Activated CD8-positive, alpha-beta memory T cell treated with anti-CD3 and anti-CD28 coated beads for 1 hour (primary cell): ENCODE data around the gene CCM2.
"Not testable (repeated sequence)": the region's sequence is repeated elsewhere in the genome, so short reads cannot be mapped to it uniquely, and the experiment has no call there.

Source experiments
- DNase-seq, 2 donors: peaks; one replicate each; pipeline ENCODE4 v3.0.0-alpha.2; 2020; ENCODE audit warnings: low read depth in 1 of 2; ENCODE audit errors: extremely low read depth in 1 of 2

CCM2 gene

DNA sequence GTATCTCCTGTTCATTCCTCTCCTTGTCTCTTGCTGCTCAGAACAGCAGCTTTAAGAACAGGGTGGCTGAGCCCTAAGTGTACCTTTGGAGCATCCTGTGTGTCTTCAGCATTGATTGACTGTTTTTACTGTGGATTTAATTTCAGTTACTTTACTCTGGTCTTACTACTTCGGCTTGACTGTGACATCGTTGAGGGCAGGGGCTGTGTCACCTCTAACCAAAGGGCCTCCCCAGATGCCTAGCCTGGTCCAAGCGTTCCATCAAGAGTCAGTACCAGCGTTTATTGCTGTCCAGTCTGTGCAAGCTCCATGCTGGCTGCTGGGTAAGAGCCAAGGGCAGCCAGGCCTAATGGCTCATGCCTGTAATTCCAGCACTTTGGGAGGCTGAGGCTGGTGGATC lies 32.4 kb downstream of the CCM2 start:
- DNase-seq, result no peak

DNA sequence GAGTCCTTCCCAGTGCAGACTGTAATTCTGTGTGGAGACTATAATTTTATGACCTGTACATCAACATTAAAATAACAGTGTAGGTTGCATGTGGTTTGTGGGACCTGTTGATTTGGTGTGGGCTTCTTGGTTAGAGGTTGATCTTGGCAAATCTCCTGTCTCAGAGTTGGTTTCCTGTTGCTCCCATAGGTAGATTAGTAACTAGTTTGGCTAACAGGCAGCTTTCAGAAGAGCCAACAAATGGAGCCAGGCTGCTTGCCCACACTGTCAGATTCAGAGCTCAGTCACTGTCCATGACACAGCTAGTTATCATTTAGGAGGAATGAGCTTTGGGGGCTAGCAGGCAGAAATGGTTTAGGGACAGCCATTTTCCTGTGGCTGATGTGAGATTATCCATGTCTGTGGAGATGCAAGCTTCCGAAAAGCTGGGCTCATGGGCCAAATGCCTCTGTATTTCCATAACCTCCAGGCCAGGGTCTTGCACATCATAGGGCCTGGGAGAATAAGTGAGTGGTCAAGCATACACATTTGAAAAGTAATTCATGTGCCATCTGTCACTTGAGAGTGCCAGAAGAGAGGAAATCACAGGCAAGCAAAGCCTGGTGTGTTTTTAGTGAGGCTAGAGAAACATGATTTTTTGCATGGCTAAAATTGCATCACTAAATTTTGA lies 33.4 kb downstream of the CCM2 start:
- DNase-seq, result no peak

DNA sequence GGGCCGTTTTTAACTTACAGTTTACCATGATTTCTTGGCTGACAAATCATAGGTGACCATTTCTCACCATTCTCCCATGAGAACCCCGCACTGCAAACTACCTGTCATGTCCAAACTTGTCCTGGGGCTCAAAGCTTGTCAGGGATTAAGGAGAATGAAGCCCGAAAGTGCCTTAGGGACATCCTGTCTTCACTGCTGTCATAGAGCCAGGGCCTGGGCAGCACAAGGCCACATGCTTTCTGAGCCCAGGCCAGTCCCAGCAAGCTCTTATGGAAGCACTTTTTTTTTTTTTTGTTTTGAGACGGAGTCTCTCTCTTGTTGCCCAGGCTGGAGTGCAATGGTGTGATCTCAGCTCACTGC lies 33.9 kb downstream of the CCM2 start:
- no peak for DNase-seq

DNA sequence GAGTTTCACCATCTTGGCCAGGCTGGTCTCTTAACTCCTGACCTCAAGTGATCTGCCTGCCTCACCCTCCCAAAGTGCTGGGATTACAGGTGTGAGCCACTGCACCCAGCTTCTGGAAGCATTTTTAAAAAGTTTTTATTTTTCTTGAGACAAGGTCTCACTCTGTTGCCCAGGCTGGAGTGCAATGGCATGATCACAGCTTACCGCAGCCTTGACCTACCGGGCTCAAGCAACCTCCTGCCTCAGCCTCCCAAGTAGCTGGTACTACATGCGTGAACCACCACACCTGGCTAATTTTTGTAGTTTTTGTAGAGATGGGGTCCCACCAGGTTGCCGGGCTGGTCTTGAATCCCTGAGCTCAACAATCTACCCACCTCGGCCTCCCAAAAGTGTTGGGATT lies 34.7 kb downstream of the CCM2 start:
- DNase-seq, result not testable (repeated sequence)

DNA sequence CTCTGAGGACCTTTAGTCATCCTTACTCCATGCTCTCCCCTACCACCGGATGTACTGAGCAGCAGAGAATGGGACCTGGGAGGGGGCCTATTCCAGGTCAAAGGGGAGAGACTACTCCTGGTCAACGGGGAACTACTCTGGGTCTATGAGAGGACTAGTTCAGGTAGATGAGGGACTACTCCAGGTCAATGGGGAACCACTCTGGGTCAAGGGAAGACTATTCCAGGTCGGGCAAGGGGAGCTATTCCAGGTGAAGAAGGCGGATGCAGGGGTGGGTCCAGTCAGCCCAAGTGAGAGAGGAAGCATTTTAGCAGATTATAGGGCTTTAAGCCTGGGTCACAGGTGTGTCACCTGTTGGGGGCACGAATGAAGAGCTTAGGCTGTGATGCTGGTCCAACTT lies 35.4 kb downstream of the CCM2 start:
- no peak for DNase-seq

DNA sequence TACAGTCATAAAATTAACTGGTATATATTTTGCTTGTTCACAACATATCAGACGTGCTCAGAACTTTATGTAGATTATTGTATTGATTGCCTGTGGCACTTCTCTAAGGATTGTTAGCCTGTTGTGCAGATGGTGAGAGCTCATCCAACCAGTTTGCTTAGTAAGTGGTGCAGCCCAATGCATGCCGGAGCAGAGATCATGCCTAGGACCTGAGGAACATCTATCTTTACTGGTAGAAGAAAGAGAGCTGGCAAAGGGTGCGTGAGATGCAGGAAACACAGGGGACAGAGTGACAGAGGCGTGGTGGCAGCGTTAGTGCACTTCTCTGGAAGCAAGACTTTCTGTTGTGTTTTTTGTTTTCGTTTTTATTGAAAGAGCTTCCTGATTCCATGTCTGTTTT lies 35.9 kb downstream of the CCM2 start:
- DNase-seq, result no peak

DNA sequence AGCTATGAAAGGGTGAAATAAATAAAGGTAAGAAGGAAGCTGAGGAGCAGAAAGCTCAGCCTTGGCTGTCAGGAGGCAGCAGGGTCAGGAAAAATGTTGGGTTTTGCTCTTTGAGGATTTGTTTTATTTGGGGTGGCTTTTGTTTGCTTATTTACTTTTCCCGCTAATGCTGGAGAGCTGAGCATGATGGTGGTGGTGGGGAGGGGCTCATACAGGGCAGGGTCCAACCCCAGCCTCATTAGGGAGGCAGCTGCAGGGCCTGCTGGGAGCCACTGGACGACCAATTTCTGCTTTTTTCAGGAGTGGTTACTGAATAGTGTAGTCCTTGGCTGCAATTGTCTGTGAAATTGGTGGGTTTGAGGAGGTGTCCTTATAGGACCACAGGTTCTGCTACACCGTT lies 36.3 kb downstream of the CCM2 start:
- DNase-seq, result no peak

DNA sequence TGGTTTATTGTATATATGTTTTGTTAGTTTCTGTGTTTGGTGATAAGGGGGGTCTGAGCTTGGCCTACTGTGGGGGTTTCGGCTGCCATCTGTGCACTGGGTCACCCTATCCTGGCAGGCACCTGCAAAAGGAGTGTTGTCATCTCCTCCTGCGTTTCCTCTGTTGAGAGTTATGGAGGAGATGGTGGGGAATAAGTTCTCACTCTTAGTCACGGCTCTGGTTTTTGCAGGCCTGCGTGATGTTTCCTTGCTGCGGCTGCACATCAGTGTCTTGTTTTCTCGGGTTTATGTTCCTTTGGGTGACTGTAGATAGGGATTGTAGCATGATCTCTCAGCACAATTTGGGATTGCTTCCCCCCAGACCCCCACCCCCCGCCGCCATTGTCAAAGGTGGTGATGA lies 36.8 kb downstream of the CCM2 start:
- DNase-seq, result no peak

DNA sequence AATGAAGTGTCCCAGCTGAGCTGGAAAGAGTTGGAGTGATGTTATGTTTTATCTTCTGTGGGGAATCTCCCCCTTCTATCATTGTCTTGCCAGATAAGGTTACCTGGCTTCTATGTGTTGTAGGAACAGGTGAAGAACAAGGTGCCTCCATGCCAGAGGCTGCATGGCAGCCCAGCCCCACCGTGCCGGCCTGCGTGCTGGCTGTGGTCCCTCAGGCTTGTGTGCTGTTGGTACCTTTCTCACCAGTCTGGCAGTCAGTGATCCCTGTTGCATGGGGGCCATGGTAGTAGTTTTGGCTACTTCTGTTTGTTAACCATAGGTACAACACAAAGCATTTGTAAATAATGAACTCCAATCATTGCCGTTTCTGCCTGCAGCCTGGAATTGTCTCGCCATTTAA lies 37.9 kb downstream of the CCM2 start:
- no peak for DNase-seq

DNA sequence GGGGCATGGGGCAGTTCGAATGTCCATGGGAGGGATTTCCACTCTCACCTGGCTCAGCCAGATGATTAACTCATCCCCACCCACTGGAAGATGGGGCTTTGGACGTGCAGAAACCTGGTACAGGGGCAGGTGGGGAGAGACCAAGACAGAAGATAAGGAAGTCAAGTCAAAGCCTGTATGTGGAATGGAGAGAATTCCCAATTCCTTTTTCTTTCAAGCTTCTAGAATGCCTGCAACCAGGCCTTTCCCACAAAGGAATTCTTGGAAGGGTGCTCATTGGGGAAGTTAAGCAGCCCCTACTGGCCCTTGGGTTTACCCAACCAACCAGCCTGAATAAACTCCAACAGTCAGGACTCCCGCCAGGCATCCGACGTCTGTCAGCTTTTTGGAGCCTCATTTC lies 39.1 kb downstream of the CCM2 start:
- DNase-seq, result no peak

DNA sequence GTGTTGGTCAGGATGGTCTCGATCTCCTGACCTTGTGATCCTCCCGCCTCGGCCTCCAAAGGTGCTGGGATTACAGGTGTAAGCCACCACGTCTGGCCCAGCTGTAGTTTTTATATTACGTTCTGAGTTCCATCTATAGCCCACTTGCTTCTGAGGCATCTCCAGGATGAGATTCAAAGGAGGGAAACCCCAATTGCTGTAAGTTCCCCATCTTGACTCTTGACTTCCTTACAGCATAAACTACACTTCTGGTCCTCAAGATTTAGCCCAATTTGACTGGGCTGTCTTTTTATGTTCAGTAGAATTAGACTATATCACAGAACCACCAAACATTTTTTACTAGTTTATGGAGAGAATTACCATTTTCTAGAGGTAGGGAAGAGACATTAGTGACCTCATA lies 44.3 kb downstream of the CCM2 start:
- DNase-seq, result no peak

DNA sequence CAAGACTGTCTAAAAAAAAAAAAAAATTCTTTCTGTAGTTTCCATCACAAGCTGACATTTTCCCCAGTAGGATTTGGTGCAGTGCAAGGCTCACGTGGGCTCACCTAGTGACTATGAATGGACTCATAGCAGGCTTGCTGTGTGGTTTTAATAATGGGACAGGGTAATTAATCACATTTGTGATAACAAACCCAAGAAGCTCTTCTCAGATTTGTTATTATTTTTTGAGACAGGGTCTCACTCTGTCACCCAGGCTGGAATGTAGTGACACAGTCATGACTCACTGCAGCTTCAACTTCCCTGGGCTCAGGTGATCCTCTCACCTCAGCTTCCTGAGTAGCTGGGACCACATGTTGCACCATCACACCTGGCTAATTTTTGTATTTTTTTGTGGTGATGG lies 48.7 kb downstream of the CCM2 start:
- DNase-seq, result no peak

DNA sequence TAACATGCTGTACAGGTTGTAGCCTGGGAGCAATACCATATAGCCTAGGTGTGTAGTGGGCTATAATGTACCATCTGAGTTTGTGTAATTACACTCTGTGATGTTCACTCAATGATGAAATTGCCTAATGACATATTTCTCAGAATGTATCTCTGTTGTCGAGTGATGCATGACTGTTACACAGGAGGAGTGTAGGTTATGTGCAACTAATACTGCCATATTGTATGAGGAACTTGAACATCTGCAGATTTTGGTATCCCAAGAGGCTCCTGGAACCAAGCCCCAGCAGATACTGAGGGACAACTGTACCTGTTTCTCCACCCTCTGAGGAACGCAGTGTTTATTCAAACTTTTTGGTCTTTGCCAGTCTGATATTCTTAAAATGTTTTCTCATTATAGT lies 50.2 kb downstream of the CCM2 start:
- no peak for DNase-seq

DNA sequence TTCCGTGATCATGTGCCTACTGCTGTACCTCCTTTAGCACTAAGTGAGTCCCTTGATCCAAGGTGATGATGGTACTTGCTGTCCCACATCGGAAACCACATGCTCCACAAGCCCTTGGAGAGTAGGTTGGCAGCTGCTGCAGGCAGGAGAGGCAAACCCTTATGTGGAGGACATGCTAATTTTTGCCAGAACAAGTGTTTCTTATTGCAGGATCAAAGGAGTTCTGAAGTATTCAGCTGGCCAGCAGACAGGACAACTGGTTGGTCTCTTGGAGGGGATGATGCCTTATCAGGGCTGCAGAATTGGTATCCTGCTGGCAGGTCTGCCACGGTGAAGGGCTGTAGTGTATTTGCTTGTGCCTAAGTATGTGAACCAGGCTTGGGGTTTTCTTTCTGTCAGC lies 52.0 kb downstream of the CCM2 start:
- no peak for DNase-seq

DNA sequence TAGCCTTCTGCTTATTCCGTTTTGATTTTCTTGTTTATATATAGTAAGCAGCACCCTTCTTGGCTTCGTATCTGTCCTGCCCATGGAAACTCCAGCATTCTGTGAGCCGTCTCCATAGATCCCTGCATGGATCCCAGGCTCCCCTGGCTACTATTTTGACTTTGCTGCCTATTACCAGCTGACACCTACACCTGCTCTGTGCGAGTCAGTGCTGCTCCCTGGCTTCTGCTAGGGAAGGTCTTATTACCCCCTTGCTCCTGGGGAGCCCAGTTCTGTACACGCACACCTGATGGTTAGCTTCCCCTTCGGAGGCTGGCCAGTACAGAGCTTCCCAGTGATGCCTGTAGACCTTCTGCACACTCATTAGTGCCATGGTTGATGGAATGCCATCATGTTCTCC lies 53.4 kb downstream of the CCM2 start:
- DNase-seq, result no peak

DNA sequence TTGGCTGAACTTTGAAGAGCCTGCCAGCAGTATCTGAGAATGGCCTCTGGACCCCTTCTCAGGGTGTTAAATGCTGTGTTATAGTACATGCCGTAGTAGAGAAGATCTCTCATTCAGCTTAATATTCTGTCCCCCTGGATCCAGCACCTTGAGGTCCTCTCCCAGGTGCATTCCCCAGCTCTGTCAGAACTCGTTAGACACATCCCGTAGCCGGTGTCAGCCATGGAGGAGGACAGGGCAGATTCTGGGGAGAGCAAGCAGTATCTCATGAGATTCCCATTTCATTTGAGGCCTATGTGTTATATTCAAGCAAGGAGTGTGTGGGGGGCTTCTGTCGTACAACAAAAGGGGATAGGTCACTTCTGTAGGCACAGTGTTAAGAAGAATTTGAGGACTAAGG lies 53.9 kb downstream of the CCM2 start:
- DNase-seq, result no peak

DNA sequence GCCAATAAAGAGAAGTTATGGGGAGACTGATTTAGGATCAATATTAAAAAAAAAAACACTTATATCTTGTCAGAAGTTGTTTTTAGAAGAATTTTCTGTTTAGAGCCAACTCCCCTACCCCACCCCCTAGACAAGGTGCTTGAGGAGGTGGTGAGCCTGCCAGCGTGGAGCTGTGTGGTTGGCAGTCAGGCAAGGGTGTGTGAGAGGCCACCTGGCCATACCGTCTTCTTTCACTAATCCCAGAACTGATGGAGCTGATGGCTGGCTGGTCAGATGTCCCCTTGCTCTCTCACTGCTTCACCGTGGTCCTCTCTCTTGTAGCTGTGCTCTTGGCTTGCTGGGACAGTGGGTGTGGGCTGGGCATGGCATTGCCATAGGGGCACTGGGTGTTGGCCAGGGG lies 54.4 kb downstream of the CCM2 start:
- no peak for DNase-seq

DNA sequence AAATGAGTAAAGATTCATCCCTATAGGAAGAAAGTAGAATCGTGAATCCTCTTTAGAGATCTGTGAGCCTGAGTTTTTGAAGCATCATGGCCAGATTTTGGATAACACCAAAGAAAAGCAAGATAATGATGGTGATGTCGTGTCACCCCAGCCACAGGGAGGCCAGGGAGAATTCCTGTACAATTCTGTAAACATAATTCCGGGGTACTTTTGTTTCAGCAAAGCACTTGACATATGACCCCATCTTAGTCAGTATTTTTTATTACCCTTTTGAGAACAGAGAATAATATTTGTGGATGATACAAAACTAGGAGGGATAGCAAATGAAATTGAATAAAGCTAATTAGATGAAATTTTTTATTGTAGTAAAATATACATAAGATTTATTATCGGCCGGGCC lies 55.0 kb downstream of the CCM2 start:
- no peak for DNase-seq

DNA sequence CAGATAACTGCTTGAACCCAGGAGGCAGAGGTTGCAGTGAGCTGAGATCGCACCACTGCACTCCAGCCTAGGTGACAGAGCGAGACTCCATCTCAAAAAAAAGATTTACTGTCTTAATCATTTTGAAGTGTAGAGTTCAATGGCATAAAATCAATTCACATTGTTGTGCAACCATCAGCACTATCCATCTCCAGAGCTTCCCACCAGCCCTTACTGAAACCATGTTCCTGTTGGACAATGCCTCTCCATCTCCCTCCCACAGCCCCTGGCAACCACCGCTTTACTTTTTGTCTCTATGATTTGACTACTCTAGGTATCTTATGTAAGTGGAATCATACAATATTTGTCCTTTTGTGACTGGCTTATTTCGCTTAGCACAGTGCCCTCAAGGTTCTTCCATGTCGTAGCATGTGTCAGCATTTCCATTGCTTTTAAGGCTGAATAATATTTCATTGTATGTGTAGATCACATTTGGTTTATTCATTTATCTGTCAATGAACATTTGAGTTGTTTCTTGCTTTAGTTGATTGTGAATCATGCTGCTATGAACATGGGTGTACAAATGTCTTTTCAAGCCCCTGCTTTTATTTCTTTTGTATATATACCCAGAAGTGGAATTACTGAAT lies 55.7 kb downstream of the CCM2 start:
- no peak for DNase-seq

DNA sequence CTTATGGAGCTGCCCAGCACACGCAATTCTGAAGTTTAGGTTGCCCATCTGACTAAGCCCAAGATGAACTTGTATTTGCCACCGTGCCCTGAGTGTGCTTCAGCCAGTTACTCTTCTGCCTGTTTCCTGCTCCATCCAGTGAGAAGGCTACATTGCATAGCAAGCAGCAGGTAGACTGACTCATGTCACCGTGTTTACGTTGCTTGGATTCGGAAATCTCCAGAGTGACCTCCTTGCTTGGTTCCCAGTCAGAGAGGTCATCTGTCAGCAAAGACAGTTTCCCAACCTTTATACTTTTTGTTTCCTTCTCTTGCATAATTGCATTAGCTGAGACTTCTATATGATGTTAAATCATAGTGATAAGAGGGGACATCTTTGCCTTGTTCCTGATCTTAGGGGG lies 57.9 kb downstream of the CCM2 start:
- DNase-seq, result no peak

DNA sequence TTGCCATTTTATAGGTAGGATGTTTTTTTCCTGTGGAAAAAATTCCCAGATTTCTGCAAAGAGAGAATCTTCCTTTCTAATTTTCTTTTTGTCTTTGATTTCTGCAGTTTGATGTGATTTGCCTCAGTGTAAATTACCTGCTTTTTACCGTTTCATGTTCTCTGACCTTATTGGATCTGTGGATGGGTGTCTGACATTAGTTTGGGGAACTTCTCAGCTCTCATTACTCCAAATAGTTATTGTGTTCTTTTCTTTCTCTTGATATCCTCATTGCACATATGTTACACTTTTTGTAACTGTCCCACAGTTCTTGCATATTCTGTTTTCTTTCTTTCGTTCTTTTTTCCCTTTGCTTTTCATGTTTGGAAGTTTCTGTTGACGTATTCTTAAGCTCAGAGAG lies 60.3 kb downstream of the CCM2 start:
- no peak for DNase-seq

DNA sequence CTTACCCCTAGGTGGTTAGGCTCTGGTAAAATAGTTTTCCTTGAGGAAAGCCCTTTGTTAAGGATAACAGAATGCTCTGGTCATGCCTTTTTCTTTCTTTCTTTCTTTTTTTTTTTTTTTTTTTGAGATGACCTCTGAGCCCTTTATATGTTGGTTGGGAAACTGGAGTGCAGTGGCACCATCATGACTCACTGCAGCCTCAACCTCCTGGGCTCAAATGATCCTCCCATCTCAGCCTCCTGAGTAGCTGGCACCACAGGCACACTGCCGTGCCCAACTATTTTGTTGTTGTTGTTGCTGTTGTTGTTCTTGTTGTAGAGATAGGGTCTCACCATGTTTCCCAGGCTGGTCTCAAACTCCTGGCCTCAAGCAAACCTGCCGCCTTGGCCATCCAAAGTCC lies 61.4 kb downstream of the CCM2 start:
- no peak for DNase-seq

DNA sequence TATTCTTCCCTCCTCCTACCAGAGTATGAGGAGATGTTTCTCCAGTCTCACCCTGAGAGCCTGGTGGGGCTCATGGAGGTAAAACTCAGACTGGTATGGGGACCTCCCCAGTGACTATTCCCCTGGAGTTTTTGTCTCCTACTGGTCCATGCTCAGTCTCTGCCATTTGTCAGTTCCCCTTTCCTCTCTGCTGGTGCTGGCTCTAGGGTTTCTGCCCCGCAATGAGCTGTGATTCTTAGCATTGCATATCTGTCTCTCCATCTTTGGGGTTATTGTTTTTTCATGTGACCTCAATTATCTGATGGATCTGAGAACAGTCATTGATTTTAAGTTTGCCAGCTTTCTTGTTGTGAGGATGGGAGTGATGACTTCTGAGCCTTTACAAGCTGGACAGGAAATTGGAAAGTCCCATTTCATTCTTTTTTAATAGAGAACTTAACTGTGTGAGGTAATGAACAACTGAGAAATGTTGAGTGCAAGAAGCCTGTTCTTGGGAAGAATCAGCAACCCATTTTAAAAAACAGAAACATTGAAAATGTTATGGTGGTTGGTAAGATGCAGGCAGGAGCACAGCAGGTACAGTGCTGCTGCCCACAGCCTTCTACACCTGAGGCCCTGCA lies 61.9 kb downstream of the CCM2 start:
- DNase-seq, result no peak
